ENCODE data around the gene KRT24.

The KRT24 gene

GRCh38 chr17:40687106-40687505 lies 16.4 kb downstream of the KRT24 start:
- no peak for DNase-seq

- DNase-seq = no peak
Measured at GRCh38 chr17:40686192-40686591, 17.4 kb downstream of the KRT24 start.

- no peak for DNase-seq
Measured at GRCh38 chr17:40680998-40681397, 22.6 kb downstream of the KRT24 start.

- DNase-seq = no peak
Measured at GRCh38 chr17:40679523-40679907, 24.0 kb downstream of the KRT24 start.

- DNase-seq = no peak
Measured at GRCh38 chr17:40678902-40679522, 24.5 kb downstream of the KRT24 start.

GRCh38 chr17:40675905-40676304 lies 27.6 kb downstream of the KRT24 start:
- DNase-seq = no peak

GRCh38 chr17:40672654-40673053 lies 30.9 kb downstream of the KRT24 start:
- no peak for DNase-seq

GRCh38 chr17:40671282-40671681 lies 32.3 kb downstream of the KRT24 start:
- no peak for DNase-seq

GRCh38 chr17:40666331-40666730 lies 37.2 kb downstream of the KRT24 start:
- no peak for DNase-seq

GRCh38 chr17:40664582-40665333 lies 38.8 kb downstream of the KRT24 start, which contains the start of gene KRT222:
TSS of gene KRT222 (minus strand) at chr17:40665177. CDS start at chr17:40665099, 78 bp downstream.
- no peak for DNase-seq

GRCh38 chr17:40663252-40663651 lies 40.3 kb downstream of the KRT24 start:
- DNase-seq = no peak

GRCh38 chr17:40659911-40660310 lies 43.6 kb downstream of the KRT24 start:
- DNase-seq = no peak

GRCh38 chr17:40658396-40658795 lies 45.2 kb downstream of the KRT24 start:
- no peak for DNase-seq

- DNase-seq = no peak
Measured at GRCh38 chr17:40651939-40652338, 51.6 kb downstream of the KRT24 start.

GRCh38 chr17:40648384-40648968 lies 55.1 kb downstream of the KRT24 start:
- no peak for DNase-seq
